Fibroblast of peridontal ligament (primary cell): ENCODE results near the gene PITPNM3.
"Not testable (repeated sequence)": the region's sequence is repeated elsewhere in the genome, so short reads cannot be mapped to it uniquely, and the experiment has no call there.

ENCODE experiments used
- DNase-seq: peaks from one replicate; pipeline ENCODE4 v3.0.0-alpha.2; 2010; ENCODE audit errors: extremely low read depth

PITPNM3 gene

GRCh38 chr17:6556121-6557039 lies at the start of gene PITPNM3:
TSS of gene PITPNM3 (minus strand) at chr17:6556555. CDS start at chr17:6556406, 149 bp downstream.
- DNase-seq: no peak

- DNase-seq: no peak
Observed at GRCh38 chr17:6605142-6605541, 48.8 kb upstream of the PITPNM3 start.

GRCh38 chr17:6603744-6604325 lies 47.5 kb upstream of the PITPNM3 start:
- peak; percentile 55 for DNase-seq

- no peak for DNase-seq
Observed at GRCh38 chr17:6602141-6602540, 45.8 kb upstream of the PITPNM3 start.

- DNase-seq: peak; percentile 48
Observed at GRCh38 chr17:6599364-6599763, 43.0 kb upstream of the PITPNM3 start.

GRCh38 chr17:6597727-6598126 lies 41.4 kb upstream of the PITPNM3 start:
- no peak for DNase-seq

- DNase-seq: peak; percentile 9
Observed at GRCh38 chr17:6596941-6597340, 40.6 kb upstream of the PITPNM3 start.

GRCh38 chr17:6596511-6596910 lies 40.2 kb upstream of the PITPNM3 start:
- no peak for DNase-seq

- no peak for DNase-seq
Observed at GRCh38 chr17:6596081-6596480, 39.7 kb upstream of the PITPNM3 start.

- not testable (repeated sequence) for DNase-seq
Observed at GRCh38 chr17:6593371-6593770, 37.0 kb upstream of the PITPNM3 start.

- DNase-seq: no peak
Observed at GRCh38 chr17:6592173-6592572, 35.8 kb upstream of the PITPNM3 start.

GRCh38 chr17:6591599-6592158 lies 35.3 kb upstream of the PITPNM3 start:
- peak; percentile 55 for DNase-seq

- DNase-seq: no peak
Observed at GRCh38 chr17:6589266-6589946, 33.1 kb upstream of the PITPNM3 start.

GRCh38 chr17:6588165-6588564 lies 31.8 kb upstream of the PITPNM3 start:
- DNase-seq: no peak

- DNase-seq: no peak
Observed at GRCh38 chr17:6587310-6587709, 31.0 kb upstream of the PITPNM3 start.

- DNase-seq: no peak
Observed at GRCh38 chr17:6583411-6583810, 27.1 kb upstream of the PITPNM3 start.

GRCh38 chr17:6580625-6581024 lies 24.3 kb upstream of the PITPNM3 start:
- DNase-seq: no peak

- no peak for DNase-seq
Observed at GRCh38 chr17:6578491-6578890, 22.1 kb upstream of the PITPNM3 start.

- DNase-seq: no peak
Observed at GRCh38 chr17:6577686-6578263, 21.4 kb upstream of the PITPNM3 start.

GRCh38 chr17:6576038-6576785 lies 19.9 kb upstream of the PITPNM3 start:
- DNase-seq: no peak

GRCh38 chr17:6575596-6575988 lies 19.2 kb upstream of the PITPNM3 start:
- no peak for DNase-seq
